NCI-H748 (cell line): ENCODE data around the gene UQCC5.

ENCODE experiments used
- DNase-seq: peaks from one replicate; lab custom pipeline; 2025; ENCODE audit not compliant: unreplicated experiment; lab: John Stamatoyannopoulos, UW

Gene UQCC5

GRCh38 chr3:52532838-52533622 is 3.4 kb upstream of the UQCC5 start:
- DNase-seq, result peak; percentile 32

- peak; percentile 80 for DNase-seq
These were observed 2.7 kb upstream of the UQCC5 start, which contains the start of gene NT5DC2 for GRCh38 chr3:52533623-52534280. NT5DC2 (minus strand) TSS chr3:52533857; CDS start chr3:52533737, 120 bp downstream.

- DNase-seq, result peak; percentile 65
These were observed 1.9 kb upstream of the UQCC5 start for GRCh38 chr3:52534281-52535183.

- no peak for DNase-seq
These were observed 844 bp upstream of the UQCC5 start for GRCh38 chr3:52535411-52536111.

- no peak for DNase-seq
These were observed 365 bp upstream of the UQCC5 start for GRCh38 chr3:52536112-52536368.

GRCh38 chr3:52537165-52537620 is 788 bp downstream of the UQCC5 start:
- DNase-seq, result no peak

GRCh38 chr3:52537726-52538421 is 1.5 kb downstream of the UQCC5 start:
- no peak for DNase-seq

- DNase-seq, result no peak
These were observed 2.7 kb downstream of the UQCC5 start for GRCh38 chr3:52539010-52539653.

- no peak for DNase-seq
These were observed 4.6 kb downstream of the UQCC5 start for GRCh38 chr3:52541050-52541449.

GRCh38 chr3:52544937-52545336 is 8.5 kb downstream of the UQCC5 start:
- DNase-seq, result no peak

GRCh38 chr3:52546111-52546901 is 9.9 kb downstream of the UQCC5 start:
- no peak for DNase-seq

- no peak for DNase-seq
These were observed 10.7 kb downstream of the UQCC5 start for GRCh38 chr3:52547143-52547542.

GRCh38 chr3:52551118-52551517 is 14.7 kb downstream of the UQCC5 start:
- no peak for DNase-seq

- DNase-seq, result no peak
These were observed 15.7 kb downstream of the UQCC5 start for GRCh38 chr3:52552089-52552488.

GRCh38 chr3:52554026-52554755 is 17.8 kb downstream of the UQCC5 start:
- DNase-seq, result no peak

GRCh38 chr3:52555056-52555455 is 18.7 kb downstream of the UQCC5 start:
- no peak for DNase-seq

- no peak for DNase-seq
These were observed 20.9 kb downstream of the UQCC5 start for GRCh38 chr3:52557011-52557960.
